GM18519 (cell line): ENCODE data around the gene SPATA2.
"Not testable (repeated sequence)": the region's sequence is repeated elsewhere in the genome, so short reads cannot be mapped to it uniquely, and the experiment has no call there.

Experiments used
- ATAC-seq: cut with Tn5 transposase; IDR thresholded peaks from one replicate; pipeline ENCODE4 v1.9.1; 2021; ENCODE audit warnings: mild to moderate bottlenecking, moderate library complexity; ENCODE audit not compliant: unreplicated experiment, low FRiP score

Gene SPATA2

DNA sequence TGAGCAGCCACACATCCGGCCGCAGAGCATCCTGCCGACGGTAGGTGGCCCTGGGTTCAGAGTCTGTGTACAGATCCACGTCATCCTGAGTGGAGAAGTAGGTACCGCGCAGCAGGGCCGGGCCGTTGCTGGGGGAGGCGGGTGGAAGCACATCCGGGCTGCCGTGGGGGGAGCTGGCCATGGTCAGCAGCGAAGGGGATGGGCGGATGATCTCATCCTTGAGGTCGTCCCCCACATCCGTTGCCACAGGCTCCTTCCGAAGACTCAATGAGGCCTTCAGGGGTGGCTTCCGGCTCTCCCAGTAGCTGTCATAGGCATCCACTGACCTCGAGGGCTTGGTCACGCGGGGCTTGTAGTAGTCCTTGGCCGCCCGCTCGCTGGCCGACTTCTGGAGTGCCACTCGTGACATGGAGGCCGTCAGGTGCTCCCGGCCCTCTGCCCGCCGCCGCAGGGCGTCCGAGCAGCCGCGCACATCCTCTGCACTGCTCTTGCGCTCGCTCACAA lies 9.2 kb downstream of the SPATA2 start:
- ATAC-seq: no peak

DNA sequence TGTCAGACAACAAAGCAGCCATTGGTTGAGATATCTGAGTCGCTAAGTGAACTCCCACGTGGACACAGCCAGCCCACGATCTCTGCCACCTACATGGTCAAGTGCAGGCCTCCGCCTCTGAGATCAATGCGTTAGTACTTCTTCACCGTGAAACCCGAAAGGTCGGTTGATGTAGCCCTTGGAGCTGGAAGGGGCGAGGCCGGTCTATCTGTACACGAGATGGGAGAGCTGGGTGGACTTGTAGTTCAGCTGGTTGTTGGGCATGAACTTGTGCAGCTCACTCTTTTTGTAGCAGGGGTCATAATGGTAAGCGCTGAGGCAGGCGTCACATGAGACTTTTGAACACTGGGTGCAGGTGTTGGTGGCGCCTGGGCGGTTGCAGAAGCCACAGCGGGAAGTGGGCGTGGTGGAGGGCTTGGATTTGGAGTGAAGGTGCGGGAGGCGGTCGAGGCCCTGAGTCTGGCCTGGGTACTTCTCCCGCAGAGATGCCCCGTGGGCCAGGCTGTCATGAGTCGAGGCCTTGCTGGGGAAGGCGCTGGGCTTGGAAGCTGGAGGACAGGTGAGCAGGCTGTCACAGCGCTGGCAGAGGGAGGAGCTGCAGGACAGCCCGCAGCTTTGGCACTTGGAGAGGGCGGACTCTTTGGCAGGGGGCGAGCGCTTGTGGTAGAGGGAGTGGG lies 9.8 kb downstream of the SPATA2 start:
- ATAC-seq: no peak

DNA sequence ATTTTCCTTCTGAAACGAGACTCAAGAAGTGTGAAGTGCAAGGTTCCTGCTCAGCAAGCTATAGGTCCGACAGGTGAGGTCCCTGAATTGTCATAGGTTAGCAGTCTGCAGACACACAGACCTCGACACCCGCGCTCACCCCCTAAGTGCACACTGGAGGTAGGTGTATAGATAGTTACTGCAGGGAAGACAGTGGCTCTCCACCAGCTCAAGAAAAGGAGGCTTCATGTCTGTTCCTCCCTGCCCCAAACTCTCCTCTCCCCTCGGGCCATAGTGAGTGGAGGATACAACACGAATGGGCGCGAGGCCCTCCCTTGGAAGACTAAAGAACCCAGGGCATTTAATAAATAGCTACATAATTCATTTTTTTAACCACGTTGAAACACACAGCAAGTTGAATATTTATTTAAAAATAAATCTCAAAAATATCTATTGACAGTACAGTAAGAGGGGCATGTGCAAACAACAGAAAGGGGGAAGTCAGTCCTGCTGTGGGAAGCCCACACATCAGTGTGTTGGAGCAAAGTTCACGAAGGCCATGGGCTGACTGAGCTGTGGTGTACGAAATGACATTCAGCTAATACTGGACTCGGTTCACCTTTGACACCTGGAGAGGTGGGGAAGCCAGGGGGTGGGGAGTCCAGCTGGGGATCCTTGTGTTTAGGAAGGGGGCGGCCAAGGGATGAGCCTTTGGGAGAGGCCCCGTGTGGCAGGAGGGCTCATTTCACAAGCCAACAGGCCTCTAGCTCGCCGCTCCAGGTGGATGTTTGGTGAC lies 10.7 kb downstream of the SPATA2 start:
- no peak for ATAC-seq

DNA sequence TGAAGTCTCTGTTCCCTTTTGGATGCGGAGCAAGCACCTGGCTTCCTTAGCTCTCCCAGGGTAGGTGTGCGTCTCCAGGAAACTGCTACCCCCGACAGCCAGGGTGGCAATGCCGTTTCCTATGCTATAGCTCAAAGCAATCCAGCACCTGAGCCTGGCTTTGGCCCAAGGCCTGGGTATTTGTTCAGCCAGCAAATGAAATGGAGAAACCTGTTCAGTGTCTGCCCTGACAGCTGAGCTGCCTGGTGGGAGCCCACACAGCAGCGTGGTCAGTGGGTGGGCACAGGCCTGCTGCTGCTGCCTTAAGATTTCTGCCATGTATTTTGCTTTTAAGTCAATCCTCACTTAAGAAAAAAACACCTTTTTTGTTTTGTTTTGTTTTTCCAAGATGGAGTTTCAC lies 13.7 kb downstream of the SPATA2 start:
- no peak for ATAC-seq

DNA sequence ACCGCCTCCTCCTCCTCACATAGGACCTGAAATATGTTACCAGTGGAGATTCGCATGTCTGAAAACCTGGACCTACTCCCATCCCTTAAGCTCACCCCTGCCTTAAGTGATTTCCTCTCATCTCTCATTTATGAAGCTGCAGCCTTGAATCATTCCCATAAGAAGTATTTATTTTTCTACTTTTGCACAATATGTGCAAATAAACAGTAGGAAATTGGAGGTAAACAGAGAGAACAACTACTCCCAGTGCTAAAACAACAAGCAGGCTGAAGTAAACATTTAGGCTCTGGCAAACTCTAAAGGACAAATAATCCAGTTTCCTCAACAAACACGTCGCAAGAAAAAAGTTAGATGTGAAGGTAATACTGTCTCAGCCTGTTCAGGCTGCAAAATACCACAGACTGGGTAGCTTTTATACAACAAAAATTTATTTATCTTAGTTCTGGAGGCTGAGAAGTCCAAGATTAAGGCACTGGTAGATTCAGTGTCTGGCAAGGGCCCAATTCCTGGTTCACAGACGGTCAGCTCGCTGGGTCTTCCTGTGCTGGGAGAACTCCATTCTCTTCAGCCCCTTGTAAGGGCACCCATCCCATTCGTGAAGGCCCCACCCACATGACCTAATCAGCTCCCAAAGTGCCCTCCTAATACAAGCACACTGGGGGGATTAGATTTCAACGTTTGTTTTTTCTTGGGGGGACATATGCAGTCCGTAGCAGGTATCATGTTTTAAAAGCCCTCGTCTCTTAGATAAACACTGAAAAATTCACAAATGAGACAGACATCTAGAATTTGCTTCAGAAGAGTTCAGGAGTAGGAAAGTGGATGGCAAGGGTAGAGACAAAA lies 15.6 kb downstream of the SPATA2 start:
- ATAC-seq: no peak

DNA sequence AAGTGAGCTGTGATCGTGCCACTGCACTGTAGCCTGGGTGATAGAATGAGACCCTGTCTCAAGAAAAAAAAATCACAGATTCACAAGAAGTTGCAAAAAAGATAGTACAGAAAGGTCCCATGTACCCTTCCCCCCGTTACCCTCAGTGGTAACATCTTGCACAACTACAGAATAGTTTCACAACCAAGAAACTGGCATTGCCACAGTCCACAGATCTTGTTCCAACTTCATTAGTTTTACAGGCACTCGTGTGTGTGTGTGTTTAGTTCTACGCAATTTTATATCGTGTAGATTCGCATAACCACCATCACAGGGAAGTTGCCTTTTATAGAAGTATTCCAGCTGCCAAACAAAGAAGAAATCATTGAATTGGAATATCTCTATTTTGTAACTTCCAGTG lies 19.1 kb downstream of the SPATA2 start:
- no peak for ATAC-seq

DNA sequence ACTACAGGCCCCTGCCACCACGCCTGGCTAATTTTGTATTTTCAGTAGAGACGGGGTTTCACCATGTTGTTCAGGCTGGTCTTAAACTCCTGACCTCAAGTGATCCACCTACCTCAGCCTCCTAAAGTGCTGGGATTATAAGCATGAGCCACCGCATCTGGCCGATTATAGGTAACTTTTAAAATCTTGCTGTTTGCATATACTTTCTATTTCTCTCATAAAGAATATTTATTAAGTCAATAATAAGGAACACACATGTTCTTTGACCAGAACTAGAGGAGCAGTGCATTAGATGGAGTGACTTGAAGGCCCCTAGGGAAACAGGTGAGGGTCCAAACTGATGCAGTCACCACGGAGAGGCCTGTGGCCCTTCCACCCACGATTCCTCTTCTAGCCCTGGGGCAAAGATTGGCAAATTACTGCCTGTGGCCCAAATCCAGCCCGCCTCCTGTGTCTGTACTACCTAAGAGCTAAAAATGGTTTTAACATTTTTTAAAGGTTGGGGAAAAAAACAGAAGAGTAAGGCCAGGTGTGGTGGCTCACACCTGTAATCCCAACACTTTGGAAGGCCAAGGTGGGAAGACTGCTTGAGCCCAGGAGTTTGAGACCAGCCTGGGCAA lies 19.7 kb downstream of the SPATA2 start:
- not testable (repeated sequence) for ATAC-seq

DNA sequence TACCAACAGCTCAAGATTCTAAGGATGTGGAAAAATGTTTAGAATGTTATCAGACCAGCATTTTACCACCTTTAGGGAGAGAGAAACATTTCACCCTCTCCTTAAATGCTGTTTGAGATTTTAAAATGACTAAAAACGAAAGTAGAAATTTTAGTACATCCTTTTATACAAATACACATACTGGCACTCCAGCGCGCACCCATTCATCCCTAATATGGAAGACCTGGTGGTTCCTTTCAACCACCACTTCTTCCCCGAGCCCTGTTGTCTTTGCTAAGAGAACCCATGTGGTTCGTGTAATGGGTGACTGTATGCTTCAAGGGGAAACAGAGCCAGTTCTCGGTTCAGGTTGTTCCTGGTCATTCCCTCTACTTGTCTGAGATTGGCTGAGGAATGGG lies 21.3 kb downstream of the SPATA2 start:
- ATAC-seq: no peak

DNA sequence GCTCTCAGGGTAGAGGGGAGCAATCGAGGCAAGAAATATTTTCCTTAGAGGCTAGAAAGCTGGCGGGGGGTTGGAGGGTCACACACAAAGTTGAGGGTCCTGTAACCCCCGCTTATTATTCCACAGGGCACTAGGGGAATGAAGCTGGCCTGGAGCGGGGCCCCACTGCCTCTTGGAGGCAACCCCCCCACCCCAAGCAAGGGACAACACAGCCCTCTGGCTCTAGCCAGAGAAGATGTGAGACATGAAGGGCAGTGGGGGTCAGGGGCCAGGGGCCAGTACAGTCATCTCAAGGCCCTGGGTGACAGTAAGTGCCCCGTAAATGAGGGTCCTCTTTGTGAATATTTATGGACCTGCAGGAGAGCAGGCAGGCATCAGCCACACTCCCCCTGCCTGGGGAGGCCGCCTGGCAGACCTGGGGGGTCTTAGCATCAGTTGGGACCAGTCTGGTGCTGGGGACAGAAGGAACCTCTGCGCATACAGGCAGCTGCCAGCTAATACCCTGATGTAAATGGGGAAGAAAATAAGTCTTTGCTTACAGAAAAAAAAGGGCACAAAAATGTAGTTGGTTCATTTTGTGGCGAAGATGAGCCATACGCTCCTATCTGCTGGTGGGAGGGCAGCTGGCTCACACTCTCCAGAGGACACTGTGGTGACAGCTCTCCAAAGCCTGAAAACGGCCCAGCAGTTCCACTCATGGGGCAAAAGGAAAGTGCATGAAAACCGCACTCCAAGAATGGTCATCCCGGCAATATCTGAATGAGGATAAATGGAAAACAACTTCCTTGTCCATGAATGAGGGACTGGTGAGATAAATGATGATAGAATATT lies 21.9 kb downstream of the SPATA2 start:
- no peak for ATAC-seq

DNA sequence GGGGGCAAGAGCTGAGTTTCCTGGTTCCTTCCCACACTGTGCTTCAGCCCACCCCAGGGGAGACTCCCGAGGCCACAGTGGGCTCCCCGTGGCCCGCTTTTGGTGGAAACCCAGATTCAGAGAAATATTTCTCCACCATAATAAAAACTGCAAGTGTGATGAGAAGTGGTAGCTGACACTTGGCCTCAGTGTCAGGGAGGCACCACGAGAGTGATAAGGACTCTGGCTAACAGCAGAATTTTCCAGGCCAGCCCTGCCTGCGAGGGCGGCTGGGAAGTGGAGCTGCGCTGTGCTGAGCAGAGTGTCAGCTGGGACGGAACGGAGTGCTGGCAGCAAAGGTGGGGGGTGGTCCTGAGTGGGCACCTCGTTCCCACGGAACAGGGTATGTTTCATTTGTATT lies 22.5 kb downstream of the SPATA2 start:
- no peak for ATAC-seq

DNA sequence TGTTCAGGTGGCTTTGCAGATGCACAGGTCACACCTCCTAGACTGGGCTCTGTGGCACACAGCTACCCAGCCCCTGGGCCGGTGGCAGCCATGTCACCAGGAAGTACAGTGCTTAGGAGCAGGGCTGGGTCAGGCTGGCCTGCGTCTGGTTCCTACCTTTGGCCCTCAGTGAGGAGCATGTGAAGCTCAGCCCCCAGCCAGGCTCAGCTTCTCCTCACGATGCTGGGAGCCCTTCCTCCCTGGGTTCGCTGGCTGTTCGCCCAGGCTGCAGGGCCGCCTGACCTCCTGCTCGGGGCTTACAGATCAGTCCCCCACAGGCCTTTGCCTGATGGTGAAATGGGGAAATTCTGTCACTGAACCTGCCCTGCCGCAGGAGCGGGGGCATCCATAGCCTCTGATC lies 23.1 kb downstream of the SPATA2 start:
- ATAC-seq: no peak

DNA sequence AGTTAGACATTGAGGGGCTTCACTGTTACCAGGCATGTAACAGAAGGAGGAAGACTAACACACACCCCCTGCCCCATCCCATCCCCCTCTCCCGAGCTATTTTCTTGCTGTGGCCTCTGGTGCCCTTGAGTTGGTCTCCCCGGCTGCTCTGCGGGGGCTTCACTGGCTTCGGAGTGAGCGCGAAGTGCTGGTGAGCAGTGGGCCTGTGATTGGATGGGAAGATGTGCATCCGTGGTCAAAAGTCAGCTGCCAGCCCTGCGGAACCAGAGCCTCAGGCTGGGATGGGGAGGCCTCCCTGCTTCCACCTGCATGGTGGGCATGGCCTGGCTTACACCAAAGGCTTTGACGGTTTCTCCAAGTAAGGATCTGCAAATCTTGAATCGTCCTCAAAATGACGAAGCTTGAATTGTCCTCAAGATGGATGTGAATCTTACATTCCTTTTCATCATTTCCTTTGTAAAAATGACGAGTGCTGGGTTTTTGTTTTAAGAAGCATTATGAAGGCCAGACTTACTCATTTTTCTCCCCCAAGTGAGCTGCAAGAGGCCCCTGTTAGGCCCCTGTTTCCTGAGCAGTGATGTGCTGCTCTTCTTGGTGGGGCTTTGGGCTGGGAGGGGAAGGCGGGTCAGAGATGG lies 23.7 kb downstream of the SPATA2 start:
- ATAC-seq: no peak

DNA sequence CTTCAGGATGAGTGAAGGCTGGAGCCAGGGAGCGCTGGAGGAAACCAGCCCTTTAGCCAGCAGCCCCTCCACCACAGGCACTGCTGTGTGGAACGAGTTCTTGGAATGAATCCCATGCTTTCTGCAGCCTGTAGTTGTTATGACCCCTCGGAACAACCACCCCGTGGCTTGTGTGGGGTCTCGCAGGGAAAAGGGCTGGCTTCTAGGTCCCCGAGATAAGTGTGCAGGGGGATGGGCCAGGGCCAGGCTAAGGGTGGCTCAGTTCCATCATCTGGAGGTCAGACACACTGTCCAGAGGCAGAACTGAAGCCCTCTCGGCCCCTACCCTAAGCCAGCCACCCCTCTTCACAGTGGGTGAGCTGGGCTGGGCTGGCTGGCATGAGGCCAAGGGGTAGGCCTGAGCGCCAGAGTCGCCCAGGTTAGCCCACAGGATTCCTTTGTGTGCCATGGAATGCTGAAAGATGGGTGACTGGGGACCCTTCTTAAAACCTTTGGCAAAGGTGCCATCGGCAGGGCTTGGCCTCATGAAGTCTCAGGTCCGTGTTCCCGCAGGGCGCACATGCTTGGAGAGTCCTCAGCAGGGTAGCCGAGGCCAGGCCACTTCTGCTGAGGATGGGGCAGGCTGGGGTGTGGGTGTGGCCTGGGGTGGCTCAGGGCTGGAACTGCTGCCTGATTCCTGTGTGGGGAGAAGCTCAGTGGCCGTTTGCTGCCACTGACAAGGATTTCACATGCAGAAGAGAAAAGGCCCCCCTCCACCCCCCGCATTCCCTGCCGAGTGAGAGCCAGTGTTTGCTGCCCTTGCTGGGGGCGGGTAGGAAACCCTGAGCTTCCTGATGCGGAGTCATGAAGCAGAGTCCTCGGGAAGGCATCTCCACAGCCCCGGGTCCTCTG lies 24.6 kb downstream of the SPATA2 start:
- no peak for ATAC-seq

DNA sequence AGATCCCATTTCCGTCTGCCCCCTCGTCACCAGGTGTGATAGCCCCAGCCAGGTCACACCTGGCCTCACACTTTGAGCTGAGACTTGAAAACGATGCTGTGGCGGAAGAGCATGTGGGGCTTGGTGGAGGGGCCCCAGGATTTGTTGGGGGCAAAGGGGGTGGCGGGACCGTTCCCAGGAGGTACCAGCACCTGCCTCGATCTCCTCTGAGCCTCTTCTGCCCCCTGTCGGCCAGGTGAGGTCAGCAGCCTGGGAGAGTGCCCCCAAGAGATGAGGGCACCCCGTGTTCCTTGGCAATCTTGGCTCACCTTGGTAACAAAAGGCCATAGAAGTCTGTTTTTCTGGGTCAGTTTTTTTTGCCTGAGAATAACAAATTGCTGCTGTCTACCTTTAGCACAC lies 25.4 kb downstream of the SPATA2 start:
- ATAC-seq: no peak

DNA sequence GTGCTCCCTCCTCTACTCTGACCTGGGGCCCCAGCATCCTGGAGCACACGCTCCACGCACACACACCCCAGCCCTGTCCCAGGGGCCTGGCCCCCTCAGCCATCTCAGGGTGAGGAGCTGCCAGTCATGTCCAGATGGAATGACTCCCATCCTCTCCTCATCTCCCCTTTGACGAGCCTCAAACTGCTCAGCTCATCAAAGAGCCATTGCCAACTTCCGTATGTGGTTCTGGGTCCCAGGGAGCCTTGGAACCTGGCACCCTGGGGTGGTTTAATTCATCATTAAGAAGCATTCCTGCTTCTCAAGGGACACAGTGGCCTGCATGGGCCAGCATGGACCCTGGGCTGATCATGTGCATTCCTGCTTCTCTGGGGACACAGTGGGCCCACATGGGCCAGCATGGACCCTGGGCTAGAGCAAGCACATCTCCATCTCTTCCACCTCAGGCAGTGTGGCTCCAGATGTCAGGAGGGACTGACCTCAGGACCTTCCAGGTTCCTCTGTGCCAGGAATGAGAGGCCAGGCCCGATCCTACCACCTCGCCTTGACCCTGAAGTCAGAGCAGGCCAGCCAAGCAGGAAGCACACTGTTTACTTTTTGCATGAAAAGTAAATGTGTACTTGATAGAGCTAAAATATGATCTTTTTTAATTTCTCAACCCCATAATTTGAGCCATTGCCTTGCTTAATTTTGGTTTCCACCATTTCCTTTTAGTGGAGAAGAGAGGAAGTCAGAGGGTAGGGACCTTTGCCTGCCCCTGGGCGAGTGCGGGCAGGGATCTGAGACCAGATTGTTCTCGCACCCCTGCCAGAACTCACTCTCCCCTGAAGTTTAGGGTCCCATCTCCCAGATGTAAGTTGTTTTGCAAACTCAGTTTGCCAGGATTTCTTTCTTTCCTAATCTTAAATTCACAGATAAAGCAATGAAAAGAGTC lies 26.1 kb downstream of the SPATA2 start:
- no peak for ATAC-seq

DNA sequence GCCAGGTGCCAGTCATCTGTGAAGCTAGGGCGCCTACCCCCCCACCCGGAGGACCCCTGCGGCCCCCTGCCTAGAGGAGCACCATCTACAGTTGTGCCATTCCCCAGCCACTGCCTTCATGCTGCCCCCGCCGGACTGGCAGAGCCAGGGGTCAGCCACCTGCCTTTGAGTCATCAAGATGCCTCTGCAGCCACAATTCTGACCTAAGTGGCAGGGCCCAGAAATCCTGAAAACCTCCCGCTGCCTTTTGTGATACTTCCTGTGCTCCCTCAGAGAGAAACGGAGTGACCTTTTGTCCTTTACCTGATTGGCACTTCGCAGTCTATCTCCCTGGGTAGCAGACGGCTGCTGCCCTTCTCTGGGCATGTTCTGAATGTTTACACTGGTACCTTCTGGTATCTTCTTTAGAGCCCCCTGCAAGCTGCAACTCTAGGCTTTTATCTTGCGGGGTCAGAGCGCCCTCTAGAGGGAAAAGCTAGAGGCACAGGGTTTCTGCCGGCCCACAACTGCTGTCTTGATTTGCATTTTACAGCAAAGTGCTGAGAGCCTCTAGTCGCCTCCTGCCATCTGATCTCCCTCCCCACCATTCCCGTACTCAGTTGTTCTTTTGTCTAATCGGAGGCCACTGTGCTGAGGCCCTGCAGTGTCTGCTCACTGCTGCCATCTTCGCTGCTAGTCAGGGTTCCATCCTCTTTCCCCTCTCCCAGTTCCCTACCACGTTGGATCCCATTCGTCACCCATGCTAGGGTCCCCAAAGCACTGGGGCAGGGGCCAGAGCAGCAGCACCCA lies 26.9 kb downstream of the SPATA2 start:
- no peak for ATAC-seq
